Stimulated activated CD4-positive, alpha-beta T cell treated with anti-CD3 and anti-CD28 coated beads, Interleukin-1b, Interleukin-23, amount 100 ng/mL, for 1 hour (primary cell): Measurements from ENCODE around the gene MYH14.

Source experiments
- DNase-seq, 2 donors: peaks; one replicate each; pipeline ENCODE4 v3.0.0-alpha.2; 2020; ENCODE audit warnings: low read depth in 2 of 2

MYH14 gene

GRCh38 chr19:50192463-50193211 is 10.8 kb upstream of the MYH14 start:
- no peak for DNase-seq

GRCh38 chr19:50195224-50195623 is 8.2 kb upstream of the MYH14 start:
- no peak for DNase-seq

- DNase-seq: no peak
Observed at GRCh38 chr19:50196322-50196932, 7.0 kb upstream of the MYH14 start.

- no peak for DNase-seq
Observed at GRCh38 chr19:50197348-50197747, 6.1 kb upstream of the MYH14 start.

- no peak for DNase-seq
Observed at GRCh38 chr19:50198431-50199258, 4.8 kb upstream of the MYH14 start.

- no peak for DNase-seq
Observed at GRCh38 chr19:50199259-50199555, 4.2 kb upstream of the MYH14 start.

- no peak for DNase-seq
Observed at GRCh38 chr19:50202386-50202785, 1.0 kb upstream of the MYH14 start.

- DNase-seq: no peak
Observed at GRCh38 chr19:50202962-50203280, 501 bp upstream of the MYH14 start.

- DNase-seq: no peak
Observed at GRCh38 chr19:50204081-50204428, 633 bp downstream of the MYH14 start.

- no peak for DNase-seq
Observed at GRCh38 chr19:50204811-50205675, 1.6 kb downstream of the MYH14 start.

GRCh38 chr19:50205681-50206138 is 2.3 kb downstream of the MYH14 start:
- DNase-seq: no peak

GRCh38 chr19:50206191-50206590 is 2.8 kb downstream of the MYH14 start:
- DNase-seq: no peak

- DNase-seq: no peak
Observed at GRCh38 chr19:50207730-50208129, 4.3 kb downstream of the MYH14 start.

GRCh38 chr19:50209131-50209530 is 5.7 kb downstream of the MYH14 start:
- no peak for DNase-seq

GRCh38 chr19:50210425-50210824 is 7.0 kb downstream of the MYH14 start:
- DNase-seq: no peak

- no peak for DNase-seq
Observed at GRCh38 chr19:50213925-50214324, 10.5 kb downstream of the MYH14 start.

- DNase-seq: no peak
Observed at GRCh38 chr19:50214699-50215543, 11.5 kb downstream of the MYH14 start.

GRCh38 chr19:50215820-50216219 is 12.4 kb downstream of the MYH14 start:
- DNase-seq: no peak

GRCh38 chr19:50221087-50221486 is 17.7 kb downstream of the MYH14 start:
- no peak for DNase-seq

- DNase-seq: no peak
Observed at GRCh38 chr19:50222691-50223438, 19.4 kb downstream of the MYH14 start.

GRCh38 chr19:50223439-50223716 is 20.0 kb downstream of the MYH14 start:
- DNase-seq: no peak
